NOMO-1 (cell line): ENCODE measurements around the gene C9orf78.

Source experiments
- DNase-seq, 2 experiments: peaks; one replicate each; lab custom pipeline; 2025; ENCODE audit not compliant: unreplicated experiment in 2 of 2; lab: John Stamatoyannopoulos, UW

The C9orf78 gene

GRCh38 chr9:129835128-129835859 lies at the start of gene C9orf78, which contains the start of gene USP20:
C9orf78 (minus strand) TSS chr9:129835275; CDS start chr9:129835221, 54 bp downstream.
USP20 (plus strand) TSS chr9:129835458; CDS start chr9:129852556, 17,098 bp downstream.
- DNase-seq = peak; percentile 95 to 97

- peak; percentile 90 to 94 for DNase-seq
Observed at GRCh38 chr9:129884220-129885017, 49.3 kb upstream of the C9orf78 start.

- no peak for DNase-seq
Observed at GRCh38 chr9:129881547-129882324, 46.7 kb upstream of the C9orf78 start.

- no peak for DNase-seq
Observed at GRCh38 chr9:129880654-129881546, 45.8 kb upstream of the C9orf78 start.

GRCh38 chr9:129879991-129880653 lies 45.0 kb upstream of the C9orf78 start:
- DNase-seq = no peak

GRCh38 chr9:129879103-129879699 lies 44.1 kb upstream of the C9orf78 start:
- no peak for DNase-seq

- DNase-seq = no peak
Observed at GRCh38 chr9:129878291-129878690, 43.2 kb upstream of the C9orf78 start.

GRCh38 chr9:129876815-129877214 lies 41.7 kb upstream of the C9orf78 start:
- no peak for DNase-seq

- DNase-seq = no peak
Observed at GRCh38 chr9:129875687-129876395, 40.8 kb upstream of the C9orf78 start.

- no peak for DNase-seq
Observed at GRCh38 chr9:129875181-129875611, 40.1 kb upstream of the C9orf78 start.

- DNase-seq = no peak
Observed at GRCh38 chr9:129874261-129875101, 39.4 kb upstream of the C9orf78 start.

- no peak for DNase-seq
Observed at GRCh38 chr9:129873563-129874190, 38.6 kb upstream of the C9orf78 start.

GRCh38 chr9:129871046-129871445 lies 36.0 kb upstream of the C9orf78 start:
- no peak for DNase-seq

GRCh38 chr9:129869585-129870501 lies 34.8 kb upstream of the C9orf78 start:
- DNase-seq = no peak

- no peak for DNase-seq
Observed at GRCh38 chr9:129868872-129869486, 33.9 kb upstream of the C9orf78 start.
